GM21515 (cell line): Measurements from ENCODE around the gene STUM.

Source experiments
- ATAC-seq: cut with Tn5 transposase; IDR thresholded peaks from one replicate; pipeline ENCODE4 v1.9.1; 2021; ENCODE audit not compliant: unreplicated experiment

Gene STUM

GRCh38 chr1:226558036-226558650, 9.6 kb downstream of the STUM start:
- ATAC-seq = no peak

- ATAC-seq = no peak
Observed at GRCh38 chr1:226560243-226560642, 11.7 kb downstream of the STUM start.

GRCh38 chr1:226562989-226563388, 14.4 kb downstream of the STUM start:
- no peak for ATAC-seq

- no peak for ATAC-seq
Observed at GRCh38 chr1:226563666-226564065, 15.1 kb downstream of the STUM start.

- no peak for ATAC-seq
Observed at GRCh38 chr1:226565476-226565875, 16.9 kb downstream of the STUM start.

- no peak for ATAC-seq
Observed at GRCh38 chr1:226566234-226566633, 17.7 kb downstream of the STUM start.

- ATAC-seq = no peak
Observed at GRCh38 chr1:226566760-226567159, 18.2 kb downstream of the STUM start.

- ATAC-seq = no peak
Observed at GRCh38 chr1:226568077-226568831, 19.7 kb downstream of the STUM start.

- no peak for ATAC-seq
Observed at GRCh38 chr1:226568975-226569741, 20.6 kb downstream of the STUM start.

GRCh38 chr1:226569879-226570547, 21.4 kb downstream of the STUM start:
- no peak for ATAC-seq

GRCh38 chr1:226571893-226572292, 23.3 kb downstream of the STUM start:
- ATAC-seq = no peak

- no peak for ATAC-seq
Observed at GRCh38 chr1:226572325-226572726, 23.8 kb downstream of the STUM start.

GRCh38 chr1:226574044-226574443, 25.5 kb downstream of the STUM start:
- ATAC-seq = no peak

- no peak for ATAC-seq
Observed at GRCh38 chr1:226574591-226575435, 26.2 kb downstream of the STUM start.

- no peak for ATAC-seq
Observed at GRCh38 chr1:226575436-226575720, 26.8 kb downstream of the STUM start.

- no peak for ATAC-seq
Observed at GRCh38 chr1:226575739-226576378, 27.3 kb downstream of the STUM start.

GRCh38 chr1:226576601-226577000, 28.0 kb downstream of the STUM start:
- no peak for ATAC-seq

- ATAC-seq = no peak
Observed at GRCh38 chr1:226577401-226578180, 29.0 kb downstream of the STUM start.

- no peak for ATAC-seq
Observed at GRCh38 chr1:226578946-226579578, 30.5 kb downstream of the STUM start.
